Measurements from ENCODE around the gene PCAT6. TPM values are rescaled to one million over a fixed set of nuclear protein-coding genes. Genes with fewer than 3 reads are reported as not detected.
"Not testable (repeated sequence)": the region's sequence is repeated elsewhere in the genome, so short reads cannot be mapped to it uniquely, and the experiment has no call there.

PCAT6 gene
- total RNA-seq, 1 donor from 2014 or later, result not detected

DNA sequence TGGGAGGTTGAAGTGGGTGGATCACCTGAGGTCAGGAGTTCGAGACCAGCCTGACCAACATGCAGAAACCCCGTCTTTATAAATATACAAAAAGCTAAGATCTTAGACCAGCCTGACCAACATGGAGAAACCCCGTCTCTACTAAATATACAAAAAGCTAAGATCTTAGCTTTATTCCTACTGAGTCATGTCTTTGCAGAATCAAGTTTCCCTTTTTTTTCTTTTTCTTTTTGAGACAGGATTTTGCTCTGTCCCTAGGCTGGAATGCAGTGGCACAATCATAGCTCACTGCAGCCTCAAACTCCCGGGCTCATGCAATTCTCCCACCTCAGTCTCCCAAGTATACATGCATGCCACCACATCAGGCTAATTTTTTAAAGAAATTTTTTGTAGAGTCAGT is 23.9 kb upstream of the PCAT6 start:
- intact Hi-C loops (cut with DNase I), result no loop called here
- Histone ChIP-seq H3K36me3 (no peaks in the 10 kb centered on the region), H3K9me3 (no peaks in the 10 kb centered on the region), H3K27me3 (no peaks in the 10 kb centered on the region), H3K4me1 (no peaks in the 10 kb centered on the region), H3K4me3 (no peak overlapping the region), H3K27ac (no peak overlapping the region)
- TF ChIP-seq, protein P1, sequence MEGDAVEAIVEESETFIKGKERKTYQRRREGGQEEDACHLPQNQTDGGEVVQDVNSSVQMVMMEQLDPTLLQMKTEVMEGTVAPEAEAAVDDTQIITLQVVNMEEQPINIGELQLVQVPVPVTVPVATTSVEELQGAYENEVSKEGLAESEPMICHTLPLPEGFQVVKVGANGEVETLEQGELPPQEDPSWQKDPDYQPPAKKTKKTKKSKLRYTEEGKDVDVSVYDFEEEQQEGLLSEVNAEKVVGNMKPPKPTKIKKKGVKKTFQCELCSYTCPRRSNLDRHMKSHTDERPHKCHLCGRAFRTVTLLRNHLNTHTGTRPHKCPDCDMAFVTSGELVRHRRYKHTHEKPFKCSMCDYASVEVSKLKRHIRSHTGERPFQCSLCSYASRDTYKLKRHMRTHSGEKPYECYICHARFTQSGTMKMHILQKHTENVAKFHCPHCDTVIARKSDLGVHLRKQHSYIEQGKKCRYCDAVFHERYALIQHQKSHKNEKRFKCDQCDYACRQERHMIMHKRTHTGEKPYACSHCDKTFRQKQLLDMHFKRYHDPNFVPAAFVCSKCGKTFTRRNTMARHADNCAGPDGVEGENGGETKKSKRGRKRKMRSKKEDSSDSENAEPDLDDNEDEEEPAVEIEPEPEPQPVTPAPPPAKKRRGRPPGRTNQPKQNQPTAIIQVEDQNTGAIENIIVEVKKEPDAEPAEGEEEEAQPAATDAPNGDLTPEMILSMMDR (IDR thresholded peaks at IDR 0.05), result no peak
- DNase-seq (ENCODE audit: low spot score in 2 of 2), result no peak

DNA sequence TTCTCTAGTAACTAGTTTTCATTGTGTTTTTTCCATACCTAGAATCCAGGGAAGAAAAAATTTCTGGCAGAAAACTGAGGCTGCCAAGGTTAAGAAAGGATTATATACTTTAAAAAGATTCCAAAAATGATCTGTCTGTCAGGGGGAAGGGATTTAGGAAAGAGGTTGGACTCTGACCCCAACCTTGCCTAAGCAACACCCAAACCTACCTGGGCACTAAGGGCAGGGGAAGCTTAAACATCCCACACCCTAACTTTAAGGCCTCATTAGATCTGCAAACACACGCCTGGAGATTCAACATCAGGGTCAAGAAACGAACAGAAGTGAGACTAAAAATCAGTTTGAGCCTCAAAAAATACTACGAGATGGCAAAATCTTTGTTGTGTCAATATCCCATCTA is 22.0 kb upstream of the PCAT6 start:
- Histone ChIP-seq H3K4me3 (no peak overlapping the region), H3K4me1 (no peaks in the 10 kb centered on the region), H3K9me3 (no peaks in the 10 kb centered on the region), H3K27me3 (no peaks in the 10 kb centered on the region), H3K27ac (no peak overlapping the region), H3K36me3 (no peaks in the 10 kb centered on the region)
- intact Hi-C loops (cut with DNase I), result no loop called here
- no peak for DNase-seq (ENCODE audit: low spot score in 2 of 2)
- TF ChIP-seq, protein P1 (IDR thresholded peaks at IDR 0.05), result no peak

DNA sequence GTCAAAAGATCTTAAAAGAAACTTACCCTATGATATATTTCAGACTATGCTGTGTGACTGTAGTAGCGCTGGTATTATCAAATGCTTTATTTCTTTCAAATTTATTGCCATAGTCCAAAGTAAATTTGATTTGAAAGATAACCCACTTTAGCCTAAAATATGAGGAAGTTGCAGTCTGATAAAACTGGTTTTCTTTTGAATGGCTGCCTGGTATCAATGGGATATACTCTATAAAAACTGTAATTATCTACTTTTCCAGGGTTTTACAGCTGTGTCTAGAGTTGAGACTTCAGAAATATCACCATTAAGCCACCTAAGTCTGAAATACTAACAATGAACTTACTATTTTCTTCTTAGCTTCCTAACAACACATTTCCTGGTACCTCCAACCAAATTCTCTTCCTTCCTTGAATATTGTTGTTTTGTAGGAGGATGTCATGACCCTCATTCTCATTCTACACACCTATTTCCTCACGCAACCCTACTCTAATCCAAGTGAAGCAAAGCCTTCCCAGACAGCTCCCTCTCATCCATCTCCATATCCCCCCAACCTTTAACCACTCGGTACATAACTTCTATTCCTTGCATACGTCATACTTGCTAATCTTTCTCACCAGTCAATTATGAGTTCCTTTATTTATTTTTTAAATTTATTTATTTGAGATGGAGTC is 19.5 kb upstream of the PCAT6 start:
- Histone ChIP-seq H3K4me1 (no peaks in the 10 kb centered on the region), H3K36me3 (no peaks in the 10 kb centered on the region), H3K4me3 (no peak overlapping the region), H3K27ac (no peak overlapping the region), H3K27me3 (no peaks in the 10 kb centered on the region), H3K9me3 (no peaks in the 10 kb centered on the region)
- TF ChIP-seq, protein P1 (IDR thresholded peaks at IDR 0.05), result no peak
- no peak for DNase-seq (ENCODE audit: low spot score in 2 of 2)
- intact Hi-C loops (cut with DNase I), result no loop called here

DNA sequence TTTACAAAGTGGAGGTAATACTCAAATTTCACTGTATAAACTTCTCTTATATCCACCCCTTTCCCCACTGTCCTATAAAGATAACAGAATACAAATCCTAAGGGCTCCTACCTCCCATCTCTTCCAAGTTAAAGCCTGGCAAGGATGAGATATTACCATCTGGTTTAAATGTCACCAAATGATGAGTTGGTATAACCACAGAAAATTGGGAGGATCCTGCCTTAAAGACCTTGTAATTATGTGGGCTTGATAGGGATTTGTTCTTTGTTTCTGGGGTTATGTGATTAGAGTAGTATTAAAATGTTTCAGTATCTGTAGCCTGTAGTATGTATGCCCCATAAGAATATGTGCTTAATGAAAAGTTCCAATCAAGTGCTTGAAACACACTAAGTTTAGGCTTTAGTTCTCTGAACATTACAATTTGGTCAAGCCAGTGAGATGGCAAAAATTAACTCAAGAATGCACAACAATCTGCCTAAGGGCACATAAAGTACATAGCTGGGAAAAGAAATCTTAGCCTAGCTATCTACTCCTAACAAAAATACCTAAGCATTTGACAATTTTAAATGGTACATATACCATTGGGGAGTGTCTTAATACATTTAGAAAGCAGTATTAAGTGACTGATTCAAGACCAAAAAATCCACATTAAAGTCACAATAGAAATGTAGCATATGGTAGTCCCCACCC is 16.6 kb upstream of the PCAT6 start:
- Histone ChIP-seq H3K4me3 (no peak overlapping the region), H3K4me1 (no peaks in the 10 kb centered on the region), H3K27me3 (no peaks in the 10 kb centered on the region), H3K27ac (no peak overlapping the region), H3K36me3 (no peaks in the 10 kb centered on the region), H3K9me3 (no peaks in the 10 kb centered on the region)
- TF ChIP-seq, protein P1 (IDR thresholded peaks at IDR 0.05), result no peak
- intact Hi-C loops (cut with DNase I), result no loop called here
- no peak for DNase-seq (ENCODE audit: low spot score in 2 of 2)

DNA sequence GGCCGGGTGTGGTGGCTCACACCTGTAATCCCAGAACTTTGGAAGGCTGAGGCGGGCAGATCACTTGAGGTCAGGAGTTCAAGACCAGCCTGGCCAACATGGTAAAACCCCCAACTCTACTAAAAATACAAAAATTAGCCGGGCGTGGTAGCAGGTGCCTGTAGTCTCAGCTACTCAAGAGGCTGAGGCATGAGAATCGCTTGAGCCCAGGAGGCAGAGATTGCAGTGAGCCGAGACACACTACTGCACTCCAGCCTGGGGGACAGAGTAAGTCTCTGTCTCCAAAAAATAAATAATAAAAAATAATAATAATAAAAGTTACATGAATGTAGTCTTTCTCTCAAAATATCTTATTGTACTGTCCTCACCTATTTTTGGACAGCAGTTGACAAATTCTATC is 15.8 kb upstream of the PCAT6 start:
- DNase-seq (ENCODE audit: low spot score in 2 of 2); H3K27me3 ChIP-seq; intact Hi-C loops (cut with DNase I); H3K9me3 ChIP-seq; H3K4me1 ChIP-seq; H3K4me3 ChIP-seq; H3K27ac ChIP-seq; H3K36me3 ChIP-seq: not testable (repeated sequence)

DNA sequence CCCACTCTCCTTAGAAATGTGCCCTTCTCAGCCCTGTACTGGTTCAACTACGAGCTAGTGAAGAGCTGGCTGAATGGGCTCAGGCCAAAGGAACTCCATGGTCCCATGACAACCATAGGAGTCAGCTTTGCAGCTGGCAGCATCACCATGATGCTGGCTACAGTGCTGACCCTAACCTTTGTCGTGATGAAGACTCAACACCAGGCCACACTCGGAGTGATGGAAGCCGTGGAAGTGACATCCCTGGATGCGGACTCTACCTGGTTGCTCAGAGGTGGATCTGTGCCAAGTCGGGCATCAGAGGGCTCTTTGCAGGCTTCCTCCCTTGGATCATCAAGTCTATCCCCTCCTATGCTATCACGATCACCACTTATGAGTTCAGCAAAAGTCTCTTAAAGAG is 14.1 kb upstream of the PCAT6 start:
- TF ChIP-seq, protein P1 (IDR thresholded peaks at IDR 0.05), result no peak
- no peaks in the 10 kb centered on the region for H3K27me3 ChIP-seq
- no peak overlapping the region for H3K4me3 ChIP-seq
- H3K4me1 ChIP-seq, result no peaks in the 10 kb centered on the region
- DNase-seq (ENCODE audit: low spot score in 2 of 2), result no peak
- no peak overlapping the region for H3K27ac ChIP-seq
- H3K9me3 ChIP-seq, result no peaks in the 10 kb centered on the region
- no peaks in the 10 kb centered on the region for H3K36me3 ChIP-seq
- intact Hi-C loops (cut with DNase I), result no loop called here
